NCI-H526 treated with DMSO at 0.1 percent for 48 hours (cell line): Measurements from ENCODE around the gene FBXO17.
"Not testable (repeated sequence)": the region's sequence is repeated elsewhere in the genome, so short reads cannot be mapped to it uniquely, and the experiment has no call there.

Source experiments
- DNase-seq: peaks from one replicate; lab custom pipeline; 2025; lab: John Stamatoyannopoulos, UW

FBXO17 gene

GRCh38 chr19:38942471-38943181 is 32.9 kb downstream of the FBXO17 start:
- no peak for DNase-seq

- DNase-seq, result no peak
Measured at GRCh38 chr19:38941979-38942378, 33.6 kb downstream of the FBXO17 start.

- not testable (repeated sequence) for DNase-seq
Measured at GRCh38 chr19:38941466-38941865, 34.1 kb downstream of the FBXO17 start.

- DNase-seq, result no peak
Measured at GRCh38 chr19:38939957-38940356, 35.6 kb downstream of the FBXO17 start.

- DNase-seq, result no peak
Measured at GRCh38 chr19:38933544-38933943, 42.0 kb downstream of the FBXO17 start.

GRCh38 chr19:38932425-38933179 is 42.9 kb downstream of the FBXO17 start:
- no peak for DNase-seq

- DNase-seq, result no peak
Measured at GRCh38 chr19:38931521-38931793, 44.1 kb downstream of the FBXO17 start.

GRCh38 chr19:38930776-38931520 is 44.6 kb downstream of the FBXO17 start, which contains the start of gene MRPS12:
Gene MRPS12 (plus strand): TSS chr19:38930944. CDS start chr19:38931295, 351 bp downstream.
- DNase-seq, result peak; percentile 98

GRCh38 chr19:38929929-38930775 is 45.4 kb downstream of the FBXO17 start, which contains the start of gene SARS2:
Gene SARS2 (minus strand): TSS chr19:38930763. CDS start chr19:38930736, 27 bp downstream.
- DNase-seq, result peak; percentile 93

GRCh38 chr19:38928391-38929001 is 47.0 kb downstream of the FBXO17 start:
- DNase-seq, result no peak

- no peak for DNase-seq
Measured at GRCh38 chr19:38924388-38924787, 51.2 kb downstream of the FBXO17 start.

- no peak for DNase-seq
Measured at GRCh38 chr19:38922482-38922881, 53.1 kb downstream of the FBXO17 start.

GRCh38 chr19:38921420-38922274 is 53.9 kb downstream of the FBXO17 start:
- no peak for DNase-seq

- DNase-seq, result no peak
Measured at GRCh38 chr19:38920602-38921419, 54.7 kb downstream of the FBXO17 start.

GRCh38 chr19:38919837-38920601 is 55.5 kb downstream of the FBXO17 start:
- no peak for DNase-seq

- no peak for DNase-seq
Measured at GRCh38 chr19:38918526-38918925, 57.0 kb downstream of the FBXO17 start.

GRCh38 chr19:38917921-38918491 is 57.5 kb downstream of the FBXO17 start:
- DNase-seq, result no peak

GRCh38 chr19:38917516-38917915 is 58.0 kb downstream of the FBXO17 start:
- no peak for DNase-seq
